RWPE1 (cell line): ENCODE data around the gene TUBA4B.

Source experiments
- CTCF ChIA-PET: fragments of 350-600 bp; sonication (Branson Sonifier 250); formaldehyde crosslinking; extraction: SDS; loops from one replicate; lab custom pipeline; 2021; lab: Yijun Ruan, JAX
- POLR2A ChIA-PET: fragments of 400-600 bp; formaldehyde crosslinking; extraction: SDS; loops from one replicate; lab custom pipeline; 2020; ENCODE audit warnings: antibody characterized with exemption; ENCODE audit not compliant: low non-redundant PET; lab: Yijun Ruan, JAX
- DNase-seq: peaks from one replicate; pipeline ENCODE4 v3.0.0; 2012; ENCODE audit warnings: low spot score
- H3K27ac ChIP-seq: fragments of 450-650 bp; 2 replicates; pipeline ENCODE4 v1.5.1; 2017
- CTCF ChIP-seq: fragments of 450-650 bp; conservative IDR thresholded peaks from 2 replicates; pipeline ENCODE4 v1.5.1; 2017; ENCODE audit warnings: low read depth, mild to moderate bottlenecking

Gene TUBA4B

GRCh38 chr2:219230059-219230540 is 22.9 kb upstream of the TUBA4B start:
- TF ChIP-seq CTCF, result no peak
- CTCF ChIA-PET, result interaction anchor here (0.6 to 1.5 kb wide), 8 partner anchors 12 to 200 kb away, joined by 3 to 5 read pairs (median 3); no protein-coding TSS in a partner anchor
- peak; percentile 51 for DNase-seq
- peak overlapping the region; percentile 95 for H3K27ac ChIP-seq
- POLR2A ChIA-PET, result interaction anchor here (1.6 kb wide), 1 partner anchor 19 kb away, joined by 7 read pairs; no protein-coding TSS in a partner anchor

- CTCF ChIA-PET, result interaction anchor here (0.7 kb wide), 1 partner anchor 204 kb away, joined by 3 read pairs; no protein-coding TSS in a partner anchor
- POLR2A ChIA-PET, result no interaction called here
- H3K27ac ChIP-seq, result no peak overlapping the region
- no peak for DNase-seq
- no peak for TF ChIP-seq CTCF
These were observed 18.7 kb upstream of the TUBA4B start for GRCh38 chr2:219234331-219234730.

GRCh38 chr2:219243291-219243761 is 9.7 kb upstream of the TUBA4B start:
- ChIA-PET POLR2A (no interaction called here), CTCF (no interaction called here)
- TF ChIP-seq CTCF, result no peak
- H3K27ac ChIP-seq, result no peak overlapping the region
- no peak for DNase-seq

DNA sequence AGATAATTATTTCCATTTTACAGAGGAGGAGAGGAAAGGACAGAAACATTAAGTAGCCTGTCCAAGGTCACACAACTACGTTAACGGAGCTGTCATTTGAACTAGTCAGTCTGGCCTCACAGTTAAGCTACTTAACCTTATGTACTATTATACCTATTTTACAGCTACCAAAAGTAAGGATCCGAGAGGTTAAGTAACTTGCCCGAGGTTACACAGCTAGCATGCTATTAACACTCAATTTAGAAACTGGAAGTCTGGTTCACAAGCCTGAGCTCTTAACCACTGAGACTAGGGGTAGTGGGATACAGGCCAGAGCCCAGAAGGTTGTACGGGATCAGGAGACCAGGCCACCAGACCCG is 8.3 kb upstream of the TUBA4B start:
- no peak for DNase-seq
- H3K27ac ChIP-seq, result peak overlapping the region; percentile 82
- TF ChIP-seq CTCF, result no peak
- ChIA-PET CTCF (interaction anchor here (0.6 to 2.5 kb wide), 4 partner anchors 27 to 215 kb away, joined by 4 to 20 read pairs (median 6); no protein-coding TSS in a partner anchor), POLR2A (interaction anchor here (0.5 to 2.2 kb wide), 4 partner anchors 10 to 75 kb away, joined by 4 to 6 read pairs (median 4); partner anchors contain the start of gene SLC23A3)

DNA sequence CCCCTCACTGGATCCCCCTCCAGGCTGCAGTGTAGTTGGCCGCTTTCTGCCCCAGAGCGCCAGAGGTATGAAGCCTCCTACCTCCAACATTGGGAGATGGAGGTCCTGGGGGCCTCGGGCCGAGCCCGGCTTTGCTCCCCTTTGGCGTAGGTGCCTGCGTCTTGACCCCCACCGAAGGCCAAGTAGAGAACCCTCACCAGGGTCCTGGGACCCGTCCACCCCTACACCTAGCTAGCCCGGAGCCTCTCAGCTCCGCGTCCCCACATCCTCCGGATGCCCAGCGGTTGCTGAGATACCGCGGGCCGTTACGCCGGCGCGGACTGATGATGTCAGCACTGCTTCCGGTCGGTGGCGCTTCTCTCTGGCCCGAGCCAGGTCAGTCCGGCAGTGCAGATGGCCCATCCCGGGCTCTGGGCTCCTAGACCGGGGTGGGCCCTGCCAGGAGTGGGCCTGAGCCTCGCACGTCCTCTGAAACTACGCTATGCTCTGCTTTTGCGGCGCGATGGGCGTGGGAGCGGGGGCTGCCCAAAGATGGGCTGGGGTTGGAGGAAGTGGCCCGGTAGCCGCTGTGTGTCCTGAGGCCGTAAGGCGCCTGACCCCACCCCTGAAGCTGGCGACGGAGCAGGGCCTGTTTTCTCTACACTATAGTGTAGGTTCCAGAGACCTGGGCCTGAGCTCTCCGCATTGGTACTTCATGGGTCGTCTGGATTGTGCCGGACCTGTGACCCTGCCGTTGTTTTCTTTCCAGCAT is 7.7 kb upstream of the TUBA4B start, which contains the start of the genes GLB1L and STK16:
GLB1L (minus strand) TSS at position 297 of the 751 bp plus-strand sequence. CDS start 1,871 bp downstream, outside the sequence.
STK16 (plus strand) TSS at position 332 of the 751 bp plus-strand sequence. CDS start 521 bp downstream, outside the sequence.
- no peak for TF ChIP-seq CTCF
- peak; percentile 84 for DNase-seq
- CTCF ChIA-PET, result interaction anchor here (0.6 to 2.5 kb wide), 4 partner anchors 38 to 215 kb away, joined by 3 to 20 read pairs (median 6); partner anchors contain the start of gene ZFAND2B
- POLR2A ChIA-PET, result interaction anchor here (0.6 to 2.2 kb wide), 5 partner anchors 8 to 75 kb away, joined by 3 to 7 read pairs (median 4); partner anchors contain the start of gene SLC23A3
- peak within 1 kb of the TSS; percentile 98 for H3K27ac ChIP-seq

- ChIA-PET CTCF (interaction anchor here (0.6 to 2.5 kb wide), 3 partner anchors 39 to 48 kb away, joined by 3 to 20 read pairs (median 4); partner anchors contain the start of gene ZFAND2B), POLR2A (interaction anchor here (0.6 to 2.2 kb wide), 4 partner anchors 9 to 28 kb away, joined by 3 to 7 read pairs (median 5); no protein-coding TSS in a partner anchor)
- peak; percentile 6 for DNase-seq
- H3K27ac ChIP-seq, result peak overlapping the region; percentile 82
- no peak for TF ChIP-seq CTCF
These were observed 7.2 kb upstream of the TUBA4B start for GRCh38 chr2:219245899-219246230.
